ENCODE data around the gene CERK.

DNA sequence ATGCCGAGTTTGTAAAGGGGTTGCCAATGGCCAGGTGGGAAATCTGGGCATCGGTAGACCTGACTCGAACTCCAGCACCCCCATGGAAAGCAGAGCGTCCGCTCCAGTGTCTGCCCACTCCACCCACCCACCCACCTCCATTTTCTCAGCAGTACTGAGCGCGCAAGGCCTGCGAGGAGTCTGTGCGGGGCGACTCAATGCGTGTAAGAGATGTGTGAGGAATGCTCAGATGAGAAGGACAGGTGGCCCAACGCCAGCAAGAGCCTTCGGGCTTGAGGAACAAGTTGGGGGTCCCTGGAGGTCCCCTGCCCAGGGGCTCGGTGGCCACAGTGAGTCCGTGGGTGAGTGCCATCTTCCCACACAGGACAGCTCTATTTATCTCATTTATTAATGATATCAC is 50.6 kb downstream of the CERK start:
- TF ChIP-seq CTCF (IDR thresholded peaks at IDR 0.05; ENCODE audit: poor library complexity, severe bottlenecking) (no peak), POLR2AphosphoS5 (IDR thresholded peaks at IDR 0.05) (no peak), TAF1 (IDR thresholded peaks at IDR 0.05; ENCODE audit: low read depth) (no peak)
